HepG2 (cell line): ENCODE results near the gene CDC23. TPM values are rescaled to one million over a fixed set of nuclear protein-coding genes. Genes with fewer than 3 reads are reported as not detected.

Experiments used
- ATAC-seq: fragments of 200-7000 bp; cut with Tn5 transposase; 3 replicates; pipeline ENCODE4 v1.9.1; 2020; ENCODE audit warnings: mild to moderate bottlenecking, moderate library complexity
- BruUV-seq: library from RNA; stranded (reverse); fragments of 400-500 nt; replicated peaks from 2 replicates; lab custom pipeline; 2021; lab: Mats Ljungman, UMichigan
- CTCF ChIA-PET: fragments of 300-600 bp; formaldehyde crosslinking; extraction: SDS; loops from one replicate; lab custom pipeline; 2021; ENCODE audit warnings: low total read pairs, inconsistent platforms, low intra/inter-chr PET ratio; lab: Yijun Ruan, JAX
- POLR2A ChIA-PET: fragments of 350-600 bp; sonication (Branson Sonifier 250); formaldehyde crosslinking; loops from one replicate; lab custom pipeline; 2020; ENCODE audit warnings: antibody characterized with exemption, inconsistent platforms; lab: Yijun Ruan, JAX
- DNase-seq: peaks from one replicate; pipeline ENCODE4 v3.0.0-alpha.2; 2015; ENCODE audit warnings: low spot score
- FAIRE-seq: peaks from 3 replicates; lab custom pipeline; 2011; peaks lifted over from hg19 to GRCh38; lab: Jason Lieb, UNC
- H2AFZ ChIP-seq: one replicate; pipeline ENCODE4 v1.6.1; 2011; ENCODE audit warnings: low read length, inconsistent platforms
- H3K27ac ChIP-seq: fragments of 300-600 bp; 3 replicates; pipeline ENCODE4 v1.8.0; 2011; ENCODE audit warnings: mixed run types, mild to moderate bottlenecking, mixed read lengths, low read length, inconsistent platforms; ENCODE audit not compliant: insufficient read depth; ENCODE audit errors: extremely low read length
- H3K27me3 ChIP-seq, 2 experiments: fragments of 200-600 bp in 1 of 2; 2 replicates in 1 of 2; 3 replicates in 1 of 2; pipeline versions ENCODE4 v1.6.0 to v1.8.0; 2011; ENCODE audit warnings: low read length in 2 of 2, mild to moderate bottlenecking in 2 of 2, moderate library complexity in 2 of 2, inconsistent platforms in 1 of 2; ENCODE audit not compliant: insufficient read depth in 2 of 2, control insufficient read depth in 1 of 2
- H3K36me3 ChIP-seq, 2 experiments: fragments of 200-600 bp in 1 of 2; replicated peaks in 1 of 2; 2 replicates in 1 of 2; 3 replicates in 1 of 2; pipeline versions ENCODE4 v1.5.1 to v1.8.0; 2011; ENCODE audit warnings: low read length in 2 of 2, inconsistent platforms in 1 of 2; ENCODE audit not compliant: insufficient read depth in 2 of 2, control insufficient read depth in 1 of 2
- H3K4me1 ChIP-seq: 2 replicates; pipeline ENCODE4 v1.5.1; 2012; ENCODE audit warnings: low read length, inconsistent platforms; ENCODE audit not compliant: insufficient read depth
- H3K4me2 ChIP-seq: 2 replicates; pipeline ENCODE4 v1.6.0; 2011; ENCODE audit warnings: low read depth, low read length, inconsistent platforms
- H3K4me3 ChIP-seq, 3 experiments: fragments of 200-600 bp in 1 of 3; sonication (generic), shearing (Covaris generic) in 1 of 3; replicated peaks in 1 of 3; 2 replicates each; pipeline ENCODE4 v1.5.1; 2011 to 2016; ENCODE audit warnings: low read length in 3 of 3, inconsistent platforms in 2 of 3, low read depth in 2 of 3, mild to moderate bottlenecking in 2 of 3, control low read depth in 1 of 3, mixed read lengths in 1 of 3; ENCODE audit not compliant: insufficient read depth in 1 of 3
- H3K79me2 ChIP-seq: one replicate; pipeline ENCODE4 v1.6.1; 2011; ENCODE audit warnings: low read length, inconsistent platforms; ENCODE audit not compliant: insufficient read depth
- H3K9ac ChIP-seq: 2 replicates; pipeline ENCODE4 v1.6.0; 2011; ENCODE audit warnings: mild to moderate bottlenecking, low read depth, low read length, inconsistent platforms; ENCODE audit not compliant: insufficient read depth
- H3K9me3 ChIP-seq: 2 replicates; pipeline ENCODE4 v1.5.1; 2012; ENCODE audit warnings: mild to moderate bottlenecking, low read length
- H4K20me1 ChIP-seq: 2 replicates; pipeline ENCODE4 v1.6.0; 2011; ENCODE audit warnings: inconsistent platforms, mild to moderate bottlenecking, low read length, moderate library complexity; ENCODE audit not compliant: insufficient read depth
- ZBTB1 ChIP-seq: sonication (generic); formaldehyde crosslinking; IDR thresholded peaks from 2 replicates; pipeline ENCODE4 v1.4.0; 2020; ENCODE audit warnings: missing genetic modification reagents, borderline replicate concordance
- ZFP36 ChIP-seq: fragments of 150-350 bp; IDR thresholded peaks from 2 replicates; pipeline ENCODE4 v1.6.1; 2018; ENCODE audit warnings: borderline replicate concordance, low read length, low read depth; ENCODE audit not compliant: partially characterized antibody
- ZNF260 ChIP-seq: sonication (generic); formaldehyde crosslinking; IDR thresholded peaks from 2 replicates; pipeline ENCODE4 v1.4.0; 2020; ENCODE audit warnings: missing genetic modification reagents, low read depth, mild to moderate bottlenecking, borderline replicate concordance
- ZNF609 ChIP-seq: sonication (generic); formaldehyde crosslinking; IDR thresholded peaks from 2 replicates; pipeline ENCODE4 v1.4.0; 2020; ENCODE audit warnings: mild to moderate bottlenecking, missing genetic modification reagents, borderline replicate concordance
- WGBS: methylation state at CpG from one replicate; pipeline ENCODE4 v1.1.6; 2017; ENCODE audit warnings: low lambda C conversion rate; 5-methylcytosine and 5-hydroxymethylcytosine counted together
- in situ Hi-C: cut with HindIII; loops from 2 replicates; pipeline ENCODE4 v1.10.0; 2017; ENCODE audit warnings: low pct_unique_long_range_greater_than_20kb; ENCODE audit not compliant: extremely low pct_ligation_motif_present
- intact Hi-C: fragments of 100-400 bp; cut with micrococcal nuclease; formaldehyde crosslinking; loops from one replicate; pipeline ENCODE4 v1.10.0; 2022; ENCODE audit not compliant: unreplicated experiment
- polyA plus RNA-seq, 8 experiments: library from polyadenylated mRNA; depleted of rRNA in 3 of 8; stranded (reverse) in 7 of 8; unstranded in 1 of 8; fragments of >200 nt; fragmentation: Illumina TruSeq in 4 of 8; extraction: Trizol in 4 of 8; gene quantifications; 2 replicates each; pipeline versions ENCODE4 v1.2.1 to v1.2.3, GENCODE V29; 2011 to 2016; ENCODE audit warnings: low read depth in 4 of 8, missing spikeins in 1 of 8, mixed read lengths in 1 of 8; ENCODE audit not compliant: insufficient read depth in 1 of 8
- total RNA-seq, 5 experiments: library from RNA; depleted of rRNA; stranded (reverse); fragments of >200 nt; fragmentation: Illumina TruSeq; extraction: Trizol; gene quantifications; 2 replicates each; pipeline ENCODE4 v1.2.3, GENCODE V29; 2016; ENCODE audit warnings: low read depth in 1 of 5

The CDC23 gene
- total and polyA plus RNA-seq, 2 of the 13 experiments (the other 11 are each of a cell fraction or from before 2014, with no cell fraction given) = 38.3 to 47.7 TPM

- Histone ChIP-seq H3K79me2 (no peaks in the 10 kb centered on the region), H3K27ac (no peak overlapping the region), H4K20me1 (no peaks in the 10 kb centered on the region), H3K27me3 (peaks cover 0 to 3% of the 10 kb centered on the region in 2 experiments; a peak in 2 of 5 replicates), H3K4me3 (no peak overlapping the region), H3K4me1 (no peaks in the 10 kb centered on the region), H3K4me2 (no peak overlapping the region), H3K9me3 (no peaks in the 10 kb centered on the region), H3K36me3 (no peaks in the 10 kb centered on the region), H2AFZ (no peak overlapping the region), H3K9ac (no peak overlapping the region)
- 77% methylated on average over 14 of the region's 29 CpGs for WGBS
- TF ChIP-seq ZNF609 = no peak
- TF ChIP-seq ZNF260 (CRISPR knock-in tag) = no peak
- TF ChIP-seq ZFP36 = no peak
- no peak for TF ChIP-seq ZBTB1 (CRISPR knock-in tag)
- ATAC-seq (no peak), DNase-seq (no peak), FAIRE-seq (no peak)
- CTCF ChIA-PET = no interaction called here
- in situ Hi-C loops = no loop called here
- BruUV-seq = no TSS peak
- intact Hi-C loops = no loop called here
- POLR2A ChIA-PET = no interaction called here
Observed at GRCh38 chr5:138257583-138257982, 44.5 kb upstream of the CDC23 start.
